ENCODE measurements around the gene ABCC4. TPM values are rescaled to one million over a fixed set of nuclear protein-coding genes. Genes with fewer than 3 reads are reported as not detected.
"Not testable (repeated sequence)": the region's sequence is repeated elsewhere in the genome, so short reads cannot be mapped to it uniquely, and the experiment has no call there.

The ABCC4 gene
- total RNA-seq, 1 experiment from 2014 or later = 17.0 TPM

DNA sequence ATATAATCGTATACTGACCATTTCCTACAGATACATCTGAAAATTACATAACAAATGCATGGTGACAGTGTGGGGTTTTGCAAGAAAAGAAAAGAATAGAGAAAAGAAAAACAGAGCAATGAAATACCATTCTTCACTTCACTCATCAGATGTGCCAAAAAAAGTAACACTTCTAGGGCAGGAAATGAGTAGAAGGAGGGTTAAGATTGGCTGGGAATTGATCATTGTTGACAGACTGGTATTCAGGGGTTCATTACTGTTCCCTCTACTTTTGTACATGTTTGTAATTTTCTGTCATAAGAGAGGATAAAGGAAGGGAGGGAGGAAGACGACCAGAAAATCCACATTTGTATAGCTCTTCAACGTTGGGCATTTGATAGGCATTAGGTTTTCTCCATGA, 31.5 kb downstream of the ABCC4 start:
- intact Hi-C loops (cut with micrococcal nuclease; ENCODE audit: unreplicated experiment) = no loop called here
- Histone ChIP-seq H3K36me3 (ENCODE audit: low read depth) (no peaks in the 10 kb centered on the region), H3K79me2 (ENCODE audit: low read depth) (no peaks in the 10 kb centered on the region; the same call in 1 of the 2 replicates), H3K4me1 (replicated peaks; ENCODE audit: insufficient read depth) (peaks cover 41% of the 10 kb centered on the region), H3K9me2 (ENCODE audit: insufficient read depth) (no peaks in the 10 kb centered on the region), H2AFZ (no peak overlapping the region), H3K27me3 (ENCODE audit: insufficient read depth, low read depth) (no peaks in the 10 kb centered on the region), H3K4me2 (no peak overlapping the region), H3F3A (ENCODE audit: insufficient read depth, low read depth) (peaks cover 39% of the 10 kb centered on the region), H4K20me1 (ENCODE audit: insufficient read depth) (no peaks in the 10 kb centered on the region), H3K9me3 (ENCODE audit: insufficient read depth, low read depth) (no peaks in the 10 kb centered on the region), H3K27ac (no peak overlapping the region), H3K4me3 (no peak overlapping the region)
- no peak for DNase-seq
- TF ChIP-seq, protein P1, sequence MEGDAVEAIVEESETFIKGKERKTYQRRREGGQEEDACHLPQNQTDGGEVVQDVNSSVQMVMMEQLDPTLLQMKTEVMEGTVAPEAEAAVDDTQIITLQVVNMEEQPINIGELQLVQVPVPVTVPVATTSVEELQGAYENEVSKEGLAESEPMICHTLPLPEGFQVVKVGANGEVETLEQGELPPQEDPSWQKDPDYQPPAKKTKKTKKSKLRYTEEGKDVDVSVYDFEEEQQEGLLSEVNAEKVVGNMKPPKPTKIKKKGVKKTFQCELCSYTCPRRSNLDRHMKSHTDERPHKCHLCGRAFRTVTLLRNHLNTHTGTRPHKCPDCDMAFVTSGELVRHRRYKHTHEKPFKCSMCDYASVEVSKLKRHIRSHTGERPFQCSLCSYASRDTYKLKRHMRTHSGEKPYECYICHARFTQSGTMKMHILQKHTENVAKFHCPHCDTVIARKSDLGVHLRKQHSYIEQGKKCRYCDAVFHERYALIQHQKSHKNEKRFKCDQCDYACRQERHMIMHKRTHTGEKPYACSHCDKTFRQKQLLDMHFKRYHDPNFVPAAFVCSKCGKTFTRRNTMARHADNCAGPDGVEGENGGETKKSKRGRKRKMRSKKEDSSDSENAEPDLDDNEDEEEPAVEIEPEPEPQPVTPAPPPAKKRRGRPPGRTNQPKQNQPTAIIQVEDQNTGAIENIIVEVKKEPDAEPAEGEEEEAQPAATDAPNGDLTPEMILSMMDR (conservative IDR thresholded peaks at IDR 0.05) = no peak
- TF ChIP-seq EZH2 (IDR thresholded peaks at IDR 0.05; ENCODE audit: low read depth) = no peak
- POLR2A ChIA-PET (ENCODE audit: unreplicated experiment) = no interaction called here
- BruUV-seq (replicated peaks) = no TSS peak
- CTCF ChIA-PET = no interaction called here

DNA sequence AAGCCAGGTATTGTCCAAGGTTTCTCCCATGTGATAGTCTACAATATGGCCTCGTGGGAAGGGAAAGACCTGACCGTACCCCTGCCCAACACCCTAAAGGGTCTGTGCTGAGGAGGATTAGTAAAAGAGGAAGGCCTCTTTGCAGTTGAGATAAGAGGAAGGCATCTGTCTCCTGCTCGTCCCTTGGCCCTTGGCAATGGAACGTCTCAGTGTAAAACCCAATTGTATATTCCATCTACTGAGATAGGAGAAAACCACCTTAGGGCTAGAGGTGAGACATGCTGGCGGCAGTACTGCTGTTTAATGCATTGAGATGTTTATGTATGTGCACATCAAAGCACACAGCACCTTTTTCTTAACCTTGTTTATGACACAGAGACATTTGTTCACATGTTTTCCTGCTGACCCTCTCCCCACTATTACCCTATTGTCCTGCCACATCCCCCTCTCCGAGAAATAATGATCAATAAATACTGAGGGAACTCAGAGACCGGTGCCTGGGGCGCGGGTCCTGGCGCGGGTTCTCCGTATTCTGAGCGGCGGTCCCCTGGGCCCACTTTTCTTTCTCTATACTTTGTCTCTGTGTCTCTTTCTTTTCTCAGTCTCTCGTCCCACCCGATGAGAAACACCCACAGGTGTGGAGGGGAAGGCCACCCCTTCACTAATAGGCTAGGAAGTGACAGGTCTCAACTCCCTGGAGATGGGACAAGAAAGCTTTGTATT, 32.7 kb downstream of the ABCC4 start:
- H3K4me3 ChIP-seq; BruUV-seq (replicated peaks); H3K79me2 ChIP-seq (ENCODE audit: low read depth); intact Hi-C loops (cut with micrococcal nuclease; ENCODE audit: unreplicated experiment); H3K9me2 ChIP-seq (ENCODE audit: insufficient read depth); DNase-seq; CTCF ChIA-PET; H4K20me1 ChIP-seq (ENCODE audit: insufficient read depth); POLR2A ChIA-PET (ENCODE audit: unreplicated experiment); H3K9me3 ChIP-seq (ENCODE audit: insufficient read depth, low read depth); H3K27ac ChIP-seq; H3K4me2 ChIP-seq; H3K36me3 ChIP-seq (ENCODE audit: low read depth); H3K27me3 ChIP-seq (ENCODE audit: insufficient read depth, low read depth); H2AFZ ChIP-seq: not testable (repeated sequence)
- Histone ChIP-seq H3F3A (ENCODE audit: insufficient read depth, low read depth) (peaks cover 40% of the 10 kb centered on the region), H3K4me1 (replicated peaks; ENCODE audit: insufficient read depth) (peaks cover 32% of the 10 kb centered on the region)

DNA sequence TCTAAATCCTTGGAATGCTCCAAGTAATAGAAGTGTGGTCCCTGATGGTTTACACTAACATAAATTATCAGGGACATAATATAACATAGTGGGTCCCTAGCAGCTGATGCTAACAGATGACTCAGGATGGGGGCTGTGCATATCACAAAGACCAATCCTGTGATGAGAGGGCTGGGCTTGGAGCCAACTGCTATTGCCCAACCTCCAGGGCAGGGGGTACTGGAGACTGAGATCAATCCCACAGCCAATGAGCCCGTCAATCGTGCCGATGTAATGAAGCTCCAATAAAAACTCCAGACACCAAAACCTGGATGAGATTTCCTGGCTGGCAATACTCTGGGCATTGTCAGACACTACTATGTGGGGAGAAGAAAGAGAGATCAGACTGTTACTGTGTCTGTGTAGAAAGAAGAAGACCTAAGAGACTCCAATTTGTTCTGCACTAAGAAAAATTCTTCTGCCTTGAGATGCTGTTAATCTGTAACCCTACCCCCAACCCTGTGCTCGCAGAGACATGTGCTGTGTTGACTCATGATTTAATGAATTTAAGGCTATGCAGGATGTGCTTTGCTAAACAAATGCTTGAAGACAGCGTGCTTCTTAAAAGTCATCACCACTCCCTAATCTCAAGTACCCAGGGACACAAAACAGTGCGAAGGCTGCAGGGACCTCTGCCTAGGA, 33.4 kb downstream of the ABCC4 start:
- H3F3A ChIP-seq (ENCODE audit: insufficient read depth, low read depth) = peaks cover 37% of the 10 kb centered on the region
- H3K4me3 ChIP-seq = no peak overlapping the region
- no peak overlapping the region for H2AFZ ChIP-seq
- TF ChIP-seq EZH2 (IDR thresholded peaks at IDR 0.05; ENCODE audit: low read depth) = no peak
- TF ChIP-seq, protein P1 (conservative IDR thresholded peaks at IDR 0.05) = no peak
- no peaks in the 10 kb centered on the region for H3K27me3 ChIP-seq (ENCODE audit: insufficient read depth, low read depth)
- H3K36me3 ChIP-seq (ENCODE audit: low read depth) = no peaks in the 10 kb centered on the region
- H3K9me2 ChIP-seq (ENCODE audit: insufficient read depth) = no peaks in the 10 kb centered on the region
- no peaks in the 10 kb centered on the region; the same call in 1 of the 2 replicates for H3K79me2 ChIP-seq (ENCODE audit: low read depth)
- CTCF ChIA-PET = no interaction called here
- no peaks in the 10 kb centered on the region for H3K9me3 ChIP-seq (ENCODE audit: insufficient read depth, low read depth)
- no peak overlapping the region for H3K4me2 ChIP-seq
- POLR2A ChIA-PET (ENCODE audit: unreplicated experiment) = no interaction called here
- peaks cover 32% of the 10 kb centered on the region for H3K4me1 ChIP-seq (replicated peaks; ENCODE audit: insufficient read depth)
- DNase-seq = no peak
- no TSS peak for BruUV-seq (replicated peaks)
- intact Hi-C loops (cut with micrococcal nuclease; ENCODE audit: unreplicated experiment) = no loop called here
- no peak overlapping the region for H3K27ac ChIP-seq
- H4K20me1 ChIP-seq (ENCODE audit: insufficient read depth) = no peaks in the 10 kb centered on the region

Measured in PC-9 (cell line).